SK-N-SH (cell line): ENCODE data around the gene PLB1. TPM values are rescaled to one million over a fixed set of nuclear protein-coding genes. Genes with fewer than 3 reads are reported as not detected.

Experiments used
- CTCF ChIA-PET: fragments of 300-600, 350-600 bp; formaldehyde crosslinking; extraction: SDS; loops from one replicate; lab custom pipeline; 2021; lab: Yijun Ruan, JAX
- POLR2A ChIA-PET: fragments of 350-600 bp; sonication (Branson Sonifier 250); formaldehyde crosslinking; extraction: SDS; loops from one replicate; lab custom pipeline; 2020; ENCODE audit warnings: antibody characterized with exemption, inconsistent platforms; lab: Yijun Ruan, JAX
- DNase-seq: peaks from one replicate; pipeline ENCODE4 v3.0.0; 2012
- H2AFZ ChIP-seq: fragments of 200-600 bp; sonication (generic); 2 replicates; pipeline ENCODE4 v1.8.1; 2016; ENCODE audit warnings: antibody characterized with exemption, mild to moderate bottlenecking, low read depth
- H3F3A ChIP-seq: fragments of 200-600 bp; sonication (generic); replicated peaks from 2 replicates; pipeline ENCODE3; 2016; ENCODE audit warnings: antibody characterized with exemption, mild to moderate bottlenecking; ENCODE audit not compliant: insufficient read depth
- H3K27ac ChIP-seq, 2 experiments: fragments of 200-500 bp in 1 of 2; fragments of 200-600 bp in 1 of 2; sonication (Bioruptor generic) in 1 of 2; sonication (generic), shearing (Covaris generic) in 1 of 2; 2 replicates each; pipeline versions ENCODE4 v1.5.1 to v1.6.1; 2014 to 2016; ENCODE audit warnings: low read depth in 2 of 2, inconsistent platforms in 1 of 2, low read length in 1 of 2, mild to moderate bottlenecking in 1 of 2, mixed read lengths in 1 of 2
- H3K27me3 ChIP-seq: fragments of 200-600 bp; sonication (generic), shearing (Covaris generic); 2 replicates; pipeline ENCODE4 v1.6.1; 2016; ENCODE audit warnings: mixed run types; ENCODE audit not compliant: insufficient read depth
- H3K36me3 ChIP-seq, 2 experiments: fragments of 200-500 bp in 1 of 2; fragments of 200-600 bp in 1 of 2; sonication (Bioruptor generic) in 1 of 2; sonication (generic) in 1 of 2; replicated peaks in 1 of 2; 2 replicates each; pipeline versions ENCODE3 to v1.5.1; 2014 to 2016; ENCODE audit warnings: low read length in 1 of 2, mild to moderate bottlenecking in 1 of 2; ENCODE audit not compliant: insufficient read depth in 2 of 2, control insufficient read depth in 1 of 2
- H3K4me1 ChIP-seq, 2 experiments: fragments of 200-500 bp in 1 of 2; fragments of 200-600 bp in 1 of 2; sonication (Bioruptor generic) in 1 of 2; sonication (generic), shearing (Covaris generic) in 1 of 2; 2 replicates each; pipeline versions ENCODE4 v1.5.1 to v1.6.1; 2014 to 2016; ENCODE audit warnings: low read depth in 1 of 2, low read length in 1 of 2, mixed run types in 1 of 2; ENCODE audit not compliant: insufficient read depth in 2 of 2, control insufficient read depth in 1 of 2
- H3K4me2 ChIP-seq: fragments of 200-600 bp; sonication (generic), shearing (Covaris generic); 2 replicates; pipeline ENCODE4 v1.6.1; 2017; ENCODE audit warnings: mixed run types
- H3K4me3 ChIP-seq, 2 experiments: fragments of 200-500 bp in 1 of 2; fragments of 200-600 bp in 1 of 2; sonication (Bioruptor generic) in 1 of 2; sonication (generic), shearing (Covaris generic) in 1 of 2; 2 replicates each; pipeline versions ENCODE4 v1.5.1 to v1.8.1; 2014 to 2016; ENCODE audit warnings: low read depth in 2 of 2, inconsistent platforms in 1 of 2, low read length in 1 of 2, mild to moderate bottlenecking in 1 of 2, mixed read lengths in 1 of 2, moderate library complexity in 1 of 2
- H3K79me2 ChIP-seq: fragments of 200-600 bp; sonication (generic); 2 replicates; pipeline ENCODE4 v1.8.1; 2017; ENCODE audit warnings: mild to moderate bottlenecking; ENCODE audit not compliant: insufficient read depth
- H3K9ac ChIP-seq: fragments of 200-600 bp; sonication (generic); 2 replicates; pipeline ENCODE4 v1.6.1; 2017; ENCODE audit warnings: mixed run types
- H3K9me2 ChIP-seq: fragments of 200-600 bp; sonication (generic); 2 replicates; pipeline ENCODE4 v1.6.1; 2017; ENCODE audit warnings: mixed run types
- H3K9me3 ChIP-seq: fragments of 200-600 bp; sonication (generic); 2 replicates; pipeline ENCODE4 v1.6.1; 2017; ENCODE audit warnings: mixed run types, mild to moderate bottlenecking, moderate library complexity
- H4K20me1 ChIP-seq: fragments of 200-600 bp; sonication (generic); 2 replicates; pipeline ENCODE4 v1.6.1; 2017; ENCODE audit warnings: mild to moderate bottlenecking, mixed run types; ENCODE audit not compliant: insufficient read depth
- CTCF ChIP-seq: fragments of 200-600 bp; sonication (generic); IDR thresholded peaks from 2 replicates; pipeline ENCODE4 v1.6.1; 2017; ENCODE audit warnings: antibody characterized with exemption, mild to moderate bottlenecking, moderate library complexity
- EP300 ChIP-seq, 2 experiments: IDR thresholded peaks; 2 replicates each; pipeline versions ENCODE4 v1.4.0 to v1.6.1; 2012; ENCODE audit warnings: borderline replicate concordance in 1 of 2, low read depth in 1 of 2, low read length in 1 of 2
- EZH2phosphoT487 ChIP-seq: fragments of 200-600 bp; sonication (generic); IDR thresholded peaks from 2 replicates; pipeline ENCODE4 v1.6.1; 2017; ENCODE audit warnings: low read depth, mixed run types, mild to moderate bottlenecking, antibody characterized with exemption, moderate library complexity, borderline replicate concordance
- FOXJ3 ChIP-seq: sonication (generic); formaldehyde crosslinking; IDR thresholded peaks from 2 replicates; pipeline ENCODE4 v1.5.1; 2020; ENCODE audit warnings: mild to moderate bottlenecking, missing genetic modification reagents
- FOXM1 ChIP-seq: IDR thresholded peaks from 2 replicates; pipeline ENCODE4 v1.4.0; 2012; ENCODE audit warnings: low read depth, mild to moderate bottlenecking
- GABPA ChIP-seq: IDR thresholded peaks from 2 replicates; pipeline ENCODE4 v1.4.0; 2012; ENCODE audit warnings: low read depth, mild to moderate bottlenecking
- GATA2 ChIP-seq: sonication (generic); formaldehyde crosslinking; IDR thresholded peaks from 2 replicates; pipeline ENCODE4 v1.5.0; 2020; ENCODE audit warnings: mild to moderate bottlenecking, missing genetic modification reagents
- MXI1 ChIP-seq: IDR thresholded peaks from 2 replicates; pipeline ENCODE4 v1.6.1; 2012; ENCODE audit warnings: mild to moderate bottlenecking, low read depth, low read length, improper control_type of control experiment
- NRF1 ChIP-seq: IDR thresholded peaks from 2 replicates; pipeline ENCODE4 v1.6.1; 2012; ENCODE audit warnings: low read depth, mild to moderate bottlenecking, low read length
- POLR2AphosphoS5 ChIP-seq: IDR thresholded peaks from 2 replicates; pipeline ENCODE4 v1.6.1; 2012; ENCODE audit warnings: low read depth, low read length
- RAD21 ChIP-seq: IDR thresholded peaks from 2 replicates; pipeline ENCODE4 v1.6.1; 2012; ENCODE audit warnings: mild to moderate bottlenecking, low read length
- RFX5 ChIP-seq: IDR thresholded peaks from 2 replicates; pipeline ENCODE4 v1.6.1; 2012; ENCODE audit warnings: mild to moderate bottlenecking, improper control_type of control experiment, low read length
- RXRA ChIP-seq: IDR thresholded peaks from 2 replicates; pipeline ENCODE4 v1.4.0; 2012; ENCODE audit warnings: low read depth, mild to moderate bottlenecking, borderline replicate concordance
- TEAD4 ChIP-seq: IDR thresholded peaks from 2 replicates; pipeline ENCODE4 v1.4.0; 2012; ENCODE audit warnings: mild to moderate bottlenecking, borderline replicate concordance; ENCODE audit not compliant: insufficient read depth
- YY1 ChIP-seq: IDR thresholded peaks from 2 replicates; pipeline ENCODE4 v1.4.0; 2012; ENCODE audit warnings: low read depth, mild to moderate bottlenecking
- ZBTB33 ChIP-seq: IDR thresholded peaks from 2 replicates; pipeline ENCODE4 v1.4.0; 2012; ENCODE audit warnings: low read depth, borderline replicate concordance
- WGBS: methylation state at CpG from one replicate; pipeline ENCODE4 v1.1.6; 2017; ENCODE audit warnings: low lambda C conversion rate; 5-methylcytosine and 5-hydroxymethylcytosine counted together
- polyA plus RNA-seq, 3 experiments: library from polyadenylated mRNA; depleted of rRNA; stranded (reverse); fragments of >200 nt; gene quantifications; 2 replicates each; pipeline ENCODE4 v1.2.3, GENCODE V29; 2012
- TF ChIP-seq, protein P1 (sequence below): IDR thresholded peaks from 2 replicates; pipeline ENCODE4 v1.6.1; 2012; ENCODE audit warnings: mild to moderate bottlenecking, low read depth, low read length, moderate library complexity
- TF ChIP-seq, protein P2 (sequence below): fragments of 150-350 bp; IDR thresholded peaks from 2 replicates; pipeline ENCODE4 v1.6.1; 2017; ENCODE audit warnings: antibody characterized with exemption, low read length, low read depth, borderline replicate concordance
- TF ChIP-seq, protein P3 (sequence below): IDR thresholded peaks from 2 replicates; pipeline ENCODE4 v1.4.0; 2012; ENCODE audit warnings: low read depth

The PLB1 gene
- polyA plus RNA-seq, 1 of the 3 experiments (the other 2 are of a cell fraction), result 0.10 TPM

DNA sequence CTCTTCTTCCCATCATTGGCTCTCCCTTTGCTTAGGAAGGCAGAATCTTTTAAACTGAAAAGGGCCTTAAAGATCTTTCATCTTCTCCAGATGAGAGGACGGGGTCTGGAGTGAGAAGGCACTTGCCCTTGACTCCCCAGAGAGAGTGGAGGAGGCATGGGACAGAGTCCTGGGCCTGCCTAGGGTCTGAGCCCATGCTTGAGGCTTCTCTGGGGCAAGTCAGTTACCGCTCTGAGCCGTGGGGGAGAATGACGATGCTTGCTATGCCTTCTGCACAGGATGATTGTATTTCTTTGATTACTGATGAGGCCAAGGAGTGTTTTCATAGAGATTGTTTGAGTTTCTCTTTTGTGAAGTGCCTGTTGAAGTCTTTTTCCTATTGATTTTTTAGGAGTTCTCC is 921 bp downstream of the PLB1 start:
- Histone ChIP-seq H4K20me1 (no peaks in the 10 kb centered on the region), H3K9me2 (no peaks in the 10 kb centered on the region), H3K9me3 (no peaks in the 10 kb centered on the region), H3K27ac (no peak overlapping the region), H3K36me3 (no peaks in the 10 kb centered on the region), H3K79me2 (no peaks in the 10 kb centered on the region), H2AFZ (no peak overlapping the region), H3F3A (no peaks in the 10 kb centered on the region), H3K4me2 (no peak overlapping the region), H3K27me3 (peaks cover 8% of the 10 kb centered on the region; the same call in 1 of the 2 replicates), H3K9ac (no peak overlapping the region), H3K4me1 (no peaks in the 10 kb centered on the region), H3K4me3 (no peak overlapping the region)
- TF ChIP-seq, protein P1, sequence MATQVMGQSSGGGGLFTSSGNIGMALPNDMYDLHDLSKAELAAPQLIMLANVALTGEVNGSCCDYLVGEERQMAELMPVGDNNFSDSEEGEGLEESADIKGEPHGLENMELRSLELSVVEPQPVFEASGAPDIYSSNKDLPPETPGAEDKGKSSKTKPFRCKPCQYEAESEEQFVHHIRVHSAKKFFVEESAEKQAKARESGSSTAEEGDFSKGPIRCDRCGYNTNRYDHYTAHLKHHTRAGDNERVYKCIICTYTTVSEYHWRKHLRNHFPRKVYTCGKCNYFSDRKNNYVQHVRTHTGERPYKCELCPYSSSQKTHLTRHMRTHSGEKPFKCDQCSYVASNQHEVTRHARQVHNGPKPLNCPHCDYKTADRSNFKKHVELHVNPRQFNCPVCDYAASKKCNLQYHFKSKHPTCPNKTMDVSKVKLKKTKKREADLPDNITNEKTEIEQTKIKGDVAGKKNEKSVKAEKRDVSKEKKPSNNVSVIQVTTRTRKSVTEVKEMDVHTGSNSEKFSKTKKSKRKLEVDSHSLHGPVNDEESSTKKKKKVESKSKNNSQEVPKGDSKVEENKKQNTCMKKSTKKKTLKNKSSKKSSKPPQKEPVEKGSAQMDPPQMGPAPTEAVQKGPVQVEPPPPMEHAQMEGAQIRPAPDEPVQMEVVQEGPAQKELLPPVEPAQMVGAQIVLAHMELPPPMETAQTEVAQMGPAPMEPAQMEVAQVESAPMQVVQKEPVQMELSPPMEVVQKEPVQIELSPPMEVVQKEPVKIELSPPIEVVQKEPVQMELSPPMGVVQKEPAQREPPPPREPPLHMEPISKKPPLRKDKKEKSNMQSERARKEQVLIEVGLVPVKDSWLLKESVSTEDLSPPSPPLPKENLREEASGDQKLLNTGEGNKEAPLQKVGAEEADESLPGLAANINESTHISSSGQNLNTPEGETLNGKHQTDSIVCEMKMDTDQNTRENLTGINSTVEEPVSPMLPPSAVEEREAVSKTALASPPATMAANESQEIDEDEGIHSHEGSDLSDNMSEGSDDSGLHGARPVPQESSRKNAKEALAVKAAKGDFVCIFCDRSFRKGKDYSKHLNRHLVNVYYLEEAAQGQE, result no peak
- TF ChIP-seq, protein P2, sequence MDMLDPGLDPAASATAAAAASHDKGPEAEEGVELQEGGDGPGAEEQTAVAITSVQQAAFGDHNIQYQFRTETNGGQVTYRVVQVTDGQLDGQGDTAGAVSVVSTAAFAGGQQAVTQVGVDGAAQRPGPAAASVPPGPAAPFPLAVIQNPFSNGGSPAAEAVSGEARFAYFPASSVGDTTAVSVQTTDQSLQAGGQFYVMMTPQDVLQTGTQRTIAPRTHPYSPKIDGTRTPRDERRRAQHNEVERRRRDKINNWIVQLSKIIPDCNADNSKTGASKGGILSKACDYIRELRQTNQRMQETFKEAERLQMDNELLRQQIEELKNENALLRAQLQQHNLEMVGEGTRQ, result no peak
- TF ChIP-seq CTCF, result no peak
- TF ChIP-seq MXI1, result no peak
- TF ChIP-seq POLR2AphosphoS5, result no peak
- TF ChIP-seq RFX5, result no peak
- TF ChIP-seq, protein P3, sequence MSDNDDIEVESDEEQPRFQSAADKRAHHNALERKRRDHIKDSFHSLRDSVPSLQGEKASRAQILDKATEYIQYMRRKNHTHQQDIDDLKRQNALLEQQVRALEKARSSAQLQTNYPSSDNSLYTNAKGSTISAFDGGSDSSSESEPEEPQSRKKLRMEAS, result no peak
- POLR2A ChIA-PET, result no interaction called here
- 37% methylated on average over 4 of the region's 4 CpGs for whole genome bisulfite sequencing
- no peak for DNase-seq
- CTCF ChIA-PET, result interaction anchor here (0.6 to 2.5 kb wide), 2 partner anchors 793 to 980 kb away, joined by 3 to 6 read pairs; no protein-coding TSS in a partner anchor

DNA sequence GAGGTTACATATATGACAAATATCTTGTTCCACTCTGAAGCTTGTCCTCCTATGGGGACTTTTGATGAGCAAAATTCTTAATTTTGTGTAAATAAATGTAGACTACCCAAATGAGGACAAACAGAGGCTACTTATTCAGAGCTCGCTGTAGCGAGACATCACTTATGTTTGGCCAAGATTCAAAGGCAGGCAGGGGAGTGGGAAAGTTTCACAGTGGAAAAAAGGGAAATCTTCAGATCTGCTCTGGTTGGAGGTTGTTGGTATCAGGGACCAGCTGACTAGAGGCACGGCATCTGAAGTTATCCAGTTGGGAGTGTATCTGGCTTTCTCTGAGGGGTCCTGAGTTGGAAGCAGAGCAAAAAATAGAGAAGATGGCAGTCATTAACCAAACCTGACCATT is 1.3 kb downstream of the PLB1 start:
- Histone ChIP-seq H3K4me3 (no peak overlapping the region), H3K27me3 (peaks cover 8% of the 10 kb centered on the region; the same call in 1 of the 2 replicates), H3K27ac (no peak overlapping the region), H3K4me1 (no peaks in the 10 kb centered on the region), H4K20me1 (no peaks in the 10 kb centered on the region), H3K79me2 (no peaks in the 10 kb centered on the region), H3K36me3 (no peaks in the 10 kb centered on the region), H3K9me2 (no peaks in the 10 kb centered on the region), H3K9me3 (no peaks in the 10 kb centered on the region), H3K4me2 (no peak overlapping the region), H2AFZ (no peak overlapping the region), H3K9ac (no peak overlapping the region), H3F3A (no peaks in the 10 kb centered on the region)
- no peak for DNase-seq
- 81% methylated on average over 3 of the region's 3 CpGs for WGBS
- CTCF ChIA-PET, result interaction anchor here (0.6 to 2.5 kb wide), 3 partner anchors 15 to 981 kb away, joined by 3 to 6 read pairs (median 3); no protein-coding TSS in a partner anchor
- POLR2A ChIA-PET, result no interaction called here
- TF ChIP-seq YY1, result no peak
- no peak for TF ChIP-seq EP300 (IDR thresholded peaks at IDR 0.05; ENCODE audit: borderline replicate concordance in 1 of 2, low read depth in 1 of 2, low read length in 1 of 2)
- TF ChIP-seq EZH2phosphoT487, result no peak
- TF ChIP-seq NRF1, result no peak
- no peak for TF ChIP-seq GATA2 (CRISPR knock-in tag)
- no peak for TF ChIP-seq FOXJ3
- TF ChIP-seq, protein P3, result no peak
- TF ChIP-seq TEAD4, result no peak
- no peak for TF ChIP-seq FOXM1
- TF ChIP-seq GABPA, result no peak
- no peak for TF ChIP-seq ZBTB33
- TF ChIP-seq RXRA, result no peak
- TF ChIP-seq RAD21, result no peak
